Caco-2 (cell line): ENCODE results near the gene OR10P1. TPM values are rescaled to one million over a fixed set of nuclear protein-coding genes. Genes with fewer than 3 reads are reported as not detected.

ENCODE experiments used
- BruUV-seq: library from RNA; stranded (reverse); fragments of 400-500 nt; replicated peaks from 2 replicates; lab custom pipeline; 2021; lab: Mats Ljungman, UMichigan
- CTCF ChIA-PET: fragments of 300-600 bp; sonication (Branson Sonifier 250); formaldehyde crosslinking; loops from one replicate; lab custom pipeline; 2022; ENCODE audit warnings: antibody characterized with exemption; lab: Charles Lee
- POLR2A ChIA-PET: fragments of 300-600 bp; sonication (Branson Sonifier 250); formaldehyde crosslinking; loops from one replicate; lab custom pipeline; 2022; ENCODE audit warnings: antibody characterized with exemption; lab: Charles Lee
- DNase-seq, 2 experiments: peaks; one replicate each; pipeline versions ENCODE4 v3.0.0 to v3.0.0-alpha.2; 2020 to 2022
- H3K27me3 ChIP-seq: replicated peaks from 2 replicates; pipeline ENCODE4 v1.6.0; 2011; ENCODE audit warnings: low read length; ENCODE audit not compliant: control insufficient read depth, insufficient read depth
- H3K36me3 ChIP-seq: 2 replicates; pipeline ENCODE4 v1.5.1; 2011; ENCODE audit warnings: low read length; ENCODE audit not compliant: control insufficient read depth, insufficient read depth
- H3K4me1 ChIP-seq: fragments of 250-450 bp; sonication (Bioruptor Pico); 2 replicates; pipeline ENCODE4 v1.5.1; 2020; ENCODE audit warnings: mild to moderate bottlenecking
- H3K4me3 ChIP-seq: 2 replicates; pipeline ENCODE4 v1.5.1; 2011; ENCODE audit warnings: low read depth, mild to moderate bottlenecking, control low read depth, low read length
- H3K9me3 ChIP-seq: fragments of 250-450 bp; sonication (Bioruptor Pico); 2 replicates; pipeline ENCODE4 v1.5.1; 2020; ENCODE audit warnings: mild to moderate bottlenecking, moderate library complexity
- H3K27ac Mint-ChIP-seq: one replicate; pipeline ENCODE4 v1.8.0; 2022; ENCODE audit warnings: mixed read lengths; ENCODE audit not compliant: unreplicated experiment
- H3K27me3 Mint-ChIP-seq: one replicate; pipeline ENCODE4 v1.8.0; 2022; ENCODE audit warnings: mixed read lengths; ENCODE audit not compliant: insufficient read depth, unreplicated experiment
- H3K36me3 Mint-ChIP-seq: one replicate; pipeline ENCODE4 v1.8.0; 2022; ENCODE audit warnings: mild to moderate bottlenecking, mixed read lengths; ENCODE audit not compliant: insufficient read depth, unreplicated experiment
- H3K4me1 Mint-ChIP-seq: one replicate; pipeline ENCODE4 v1.8.0; 2022; ENCODE audit warnings: low read depth, mixed read lengths; ENCODE audit not compliant: unreplicated experiment
- H3K4me3 Mint-ChIP-seq: one replicate; pipeline ENCODE4 v1.8.0; 2022; ENCODE audit warnings: mild to moderate bottlenecking, moderate library complexity, mixed read lengths; ENCODE audit not compliant: unreplicated experiment
- H3K9me3 Mint-ChIP-seq: one replicate; pipeline ENCODE4 v1.8.0; 2022; ENCODE audit warnings: mixed read lengths; ENCODE audit not compliant: unreplicated experiment
- intact Hi-C: fragments of 100-400 bp; cut with micrococcal nuclease; formaldehyde crosslinking; loops from one replicate; pipeline ENCODE4 v1.10.0; 2022; ENCODE audit not compliant: unreplicated experiment
- total RNA-seq: library from RNA; stranded (reverse); gene quantifications from 2 replicates; pipeline ENCODE4 v1.2.3, GENCODE V29; 2022
- TF ChIP-seq, protein P1 (sequence below), 2 experiments: fragments of 200-600 bp in 1 of 2; IDR thresholded peaks; 1 replicate in 1 of 2; 2 replicates in 1 of 2; pipeline versions ENCODE4 v1.5.1 to v1.8.0; 2011 to 2022; ENCODE audit warnings: antibody characterized with exemption in 1 of 2, control low read depth in 1 of 2, inconsistent platforms in 1 of 2, low read depth in 1 of 2, low read length in 1 of 2, mild to moderate bottlenecking in 1 of 2, moderate library complexity in 1 of 2; ENCODE audit not compliant: insufficient read depth in 1 of 2, severe bottlenecking in 1 of 2, unreplicated experiment in 1 of 2

OR10P1 gene
- total RNA-seq, 1 experiment from 2014 or later: not detected

DNA sequence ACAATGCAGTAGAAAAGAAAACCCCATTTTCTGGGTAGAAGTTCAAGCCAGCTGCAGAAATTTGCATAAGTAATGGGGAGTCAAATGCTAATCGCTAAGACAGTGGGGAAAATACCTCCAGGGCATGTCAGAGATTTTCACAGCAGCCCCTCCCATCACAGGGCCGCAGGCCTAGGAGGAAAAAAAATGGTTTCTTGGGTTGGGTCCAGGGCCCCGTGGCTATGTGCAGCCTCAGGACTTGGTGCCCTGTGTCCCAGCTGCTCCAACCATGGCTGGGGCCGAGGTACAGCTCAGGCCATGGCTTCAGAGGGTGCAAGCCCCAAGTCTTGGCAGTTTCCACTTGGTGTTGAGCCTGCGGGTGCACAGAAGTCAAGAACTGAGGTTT, 14.6 kb downstream of the OR10P1 start:
- Mint-ChIP-seq H3K9me3 (peaks cover 10% of the 10 kb centered on the region), H3K27ac (peak overlapping the region; percentile 29), H3K27me3 (no peaks in the 10 kb centered on the region), H3K4me1 (peaks cover 8% of the 10 kb centered on the region), H3K4me3 (no peak overlapping the region), H3K36me3 (no peaks in the 10 kb centered on the region)
- Histone ChIP-seq H3K4me1 (peaks cover 14% of the 10 kb centered on the region), H3K36me3 (no peaks in the 10 kb centered on the region), H3K4me3 (no peak overlapping the region), H3K9me3 (0 out of 2 replicates have a peak, but pooled peaks cover 2% of the 10 kb centered on the region), H3K27me3 (no peaks in the 10 kb centered on the region)
- intact Hi-C loops: no loop called here
- ChIA-PET POLR2A (no interaction called here), CTCF (no interaction called here)
- no peak for DNase-seq
- BruUV-seq: no TSS peak
- TF ChIP-seq, protein P1, sequence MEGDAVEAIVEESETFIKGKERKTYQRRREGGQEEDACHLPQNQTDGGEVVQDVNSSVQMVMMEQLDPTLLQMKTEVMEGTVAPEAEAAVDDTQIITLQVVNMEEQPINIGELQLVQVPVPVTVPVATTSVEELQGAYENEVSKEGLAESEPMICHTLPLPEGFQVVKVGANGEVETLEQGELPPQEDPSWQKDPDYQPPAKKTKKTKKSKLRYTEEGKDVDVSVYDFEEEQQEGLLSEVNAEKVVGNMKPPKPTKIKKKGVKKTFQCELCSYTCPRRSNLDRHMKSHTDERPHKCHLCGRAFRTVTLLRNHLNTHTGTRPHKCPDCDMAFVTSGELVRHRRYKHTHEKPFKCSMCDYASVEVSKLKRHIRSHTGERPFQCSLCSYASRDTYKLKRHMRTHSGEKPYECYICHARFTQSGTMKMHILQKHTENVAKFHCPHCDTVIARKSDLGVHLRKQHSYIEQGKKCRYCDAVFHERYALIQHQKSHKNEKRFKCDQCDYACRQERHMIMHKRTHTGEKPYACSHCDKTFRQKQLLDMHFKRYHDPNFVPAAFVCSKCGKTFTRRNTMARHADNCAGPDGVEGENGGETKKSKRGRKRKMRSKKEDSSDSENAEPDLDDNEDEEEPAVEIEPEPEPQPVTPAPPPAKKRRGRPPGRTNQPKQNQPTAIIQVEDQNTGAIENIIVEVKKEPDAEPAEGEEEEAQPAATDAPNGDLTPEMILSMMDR (IDR thresholded peaks at IDR 0.05; ENCODE audit: insufficient read depth in 1 of 2, low read depth in 1 of 2, low read length in 1 of 2, severe bottlenecking in 1 of 2, unreplicated experiment in 1 of 2): no peak

DNA sequence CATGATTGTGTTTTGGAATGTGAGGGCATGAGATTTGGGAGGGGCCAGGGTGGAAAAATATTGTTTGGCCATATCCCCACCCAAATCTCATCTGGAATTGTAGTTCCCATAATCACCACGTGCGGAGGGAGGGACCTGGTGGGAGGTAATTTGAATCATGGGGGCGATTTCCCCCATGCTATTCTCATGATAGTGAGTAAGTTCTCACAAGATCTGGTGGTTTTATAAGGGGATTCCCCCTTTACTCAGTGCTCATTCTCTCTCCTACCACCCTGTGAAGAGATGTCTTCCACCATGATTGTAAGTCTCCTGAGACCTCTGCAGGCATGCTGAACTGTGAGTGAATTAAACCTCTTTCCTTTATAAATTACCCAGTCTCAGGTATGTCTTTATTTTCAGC, 15.7 kb downstream of the OR10P1 start:
- TF ChIP-seq, protein P1 (IDR thresholded peaks at IDR 0.05; ENCODE audit: insufficient read depth in 1 of 2, low read depth in 1 of 2, low read length in 1 of 2, severe bottlenecking in 1 of 2, unreplicated experiment in 1 of 2): no peak
- peaks cover 8% of the 10 kb centered on the region for H3K4me1 Mint-ChIP-seq
- BruUV-seq: no TSS peak
- CTCF ChIA-PET: no interaction called here
- Histone ChIP-seq H3K4me1 (peaks cover 14% of the 10 kb centered on the region), H3K36me3 (no peaks in the 10 kb centered on the region), H3K4me3 (no peak overlapping the region), H3K9me3 (0 out of 2 replicates have a peak, but pooled peaks cover 2% of the 10 kb centered on the region), H3K27me3 (no peaks in the 10 kb centered on the region)
- POLR2A ChIA-PET: no interaction called here
- no peaks in the 10 kb centered on the region for H3K36me3 Mint-ChIP-seq
- H3K27me3 Mint-ChIP-seq: no peaks in the 10 kb centered on the region
- H3K9me3 Mint-ChIP-seq: no peaks in the 10 kb centered on the region
- intact Hi-C loops: no loop called here
- no peak for DNase-seq
- no peak overlapping the region for H3K4me3 Mint-ChIP-seq
- H3K27ac Mint-ChIP-seq: no peak overlapping the region

DNA sequence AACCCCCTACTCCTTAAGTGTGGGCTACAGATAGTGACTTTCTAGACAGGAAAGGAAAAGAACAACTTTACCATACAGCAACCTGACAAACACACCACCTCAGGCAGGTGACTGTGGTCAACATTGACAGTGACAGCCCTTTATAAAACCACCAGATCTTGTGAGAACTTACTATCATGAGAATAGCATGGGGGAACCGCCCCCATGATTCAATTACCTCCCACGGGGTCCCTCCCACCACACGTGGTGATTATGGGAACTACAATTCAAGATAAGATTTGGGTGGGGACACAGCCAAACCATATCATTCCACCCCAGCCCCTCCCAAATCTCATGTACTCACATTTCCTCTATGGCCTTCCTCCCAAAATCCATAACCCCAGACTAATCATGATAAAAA, 16.3 kb downstream of the OR10P1 start:
- ChIA-PET CTCF (no interaction called here), POLR2A (no interaction called here)
- Mint-ChIP-seq H3K27me3 (no peaks in the 10 kb centered on the region), H3K36me3 (no peaks in the 10 kb centered on the region), H3K9me3 (no peaks in the 10 kb centered on the region), H3K4me3 (no peak overlapping the region), H3K4me1 (peaks cover 8% of the 10 kb centered on the region), H3K27ac (no peak overlapping the region)
- DNase-seq: no peak
- H3K9me3 ChIP-seq: 0 out of 2 replicates have a peak, but pooled peaks cover 2% of the 10 kb centered on the region
- TF ChIP-seq, protein P1 (IDR thresholded peaks at IDR 0.05; ENCODE audit: insufficient read depth in 1 of 2, low read depth in 1 of 2, low read length in 1 of 2, severe bottlenecking in 1 of 2, unreplicated experiment in 1 of 2): no peak
- no peaks in the 10 kb centered on the region for H3K27me3 ChIP-seq
- H3K4me1 ChIP-seq: peaks cover 14% of the 10 kb centered on the region
- intact Hi-C loops: no loop called here
- no TSS peak for BruUV-seq
- H3K4me3 ChIP-seq: no peak overlapping the region
- H3K36me3 ChIP-seq: no peaks in the 10 kb centered on the region
